Right lobe of liver (tissue), 6 donors: Measurements from ENCODE around the gene C17orf75. TPM values are rescaled to one million over a fixed set of nuclear protein-coding genes. Genes with fewer than 3 reads are reported as not detected.

Experiments used
- ATAC-seq, 4 donors: fragments of 200-7000 bp; cut with Tn5 transposase; one replicate each; pipeline ENCODE4 v1.9.1; 2020; ENCODE audit warnings: mild to moderate bottlenecking in 4 of 4, moderate library complexity in 4 of 4
- DNase-seq, 3 donors: peaks; one replicate each; pipeline ENCODE4 v3.0.0-alpha.2; 2020
- H3K27ac ChIP-seq, 3 donors: fragments of 200-600 bp; one replicate each; pipeline ENCODE4 v1.8.0; 2022
- H3K27me3 ChIP-seq, 2 donors: fragments of 200-600 bp; one replicate each; pipeline ENCODE4 v1.8.0; 2022
- H3K36me3 ChIP-seq, 4 donors: fragments of 200-600 bp; sonication (generic) in 1 of 4; one replicate each; pipeline versions ENCODE4 v1.5.1 to v1.8.0; 2017 to 2022; ENCODE audit warnings: control low read depth in 1 of 4
- H3K4me1 ChIP-seq, 4 donors: fragments of 200-600 bp; sonication (generic) in 1 of 4; one replicate each; pipeline versions ENCODE4 v1.5.1 to v1.8.0; 2017 to 2022; ENCODE audit warnings: control low read depth in 1 of 4
- H3K4me3 ChIP-seq, 3 donors: fragments of 200-600 bp; one replicate each; pipeline ENCODE4 v1.8.0; 2022
- H3K9me3 ChIP-seq, 4 donors: fragments of 200-600 bp; sonication (generic) in 1 of 4; one replicate each; pipeline versions ENCODE4 v1.5.1 to v1.8.0; 2017 to 2022; ENCODE audit warnings: control low read depth in 1 of 4
- CTCF ChIP-seq, 4 donors: fragments of 200-600 bp in 3 of 4; fragments of 450-650 bp in 1 of 4; IDR thresholded peaks; one replicate each; pipeline versions ENCODE4 v1.5.1 to v1.8.0; 2016 to 2022; ENCODE audit warnings: antibody characterized with exemption in 4 of 4, mild to moderate bottlenecking in 2 of 4
- POLR2A ChIP-seq: fragments of 450-650 bp; IDR thresholded peaks from one replicate; pipeline ENCODE4 v1.6.1; 2017; ENCODE audit warnings: antibody characterized with exemption, mild to moderate bottlenecking
- WGBS: methylation state at CpG from one replicate; pipeline ENCODE4 v1.1.6; 2018; ENCODE audit warnings: low coverage, low lambda C conversion rate; ENCODE audit not compliant: insufficient coverage; ENCODE audit errors: missing lambda C conversion rate; 5-methylcytosine and 5-hydroxymethylcytosine counted together
- intact Hi-C, 2 donors: fragments of 100-400 bp; cut with DNase I; formaldehyde crosslinking; loops; one replicate each; pipeline versions ENCODE4 v1.11.2 to v1.14.1; 2022
- total RNA-seq, 6 experiments: library from RNA; depleted of rRNA in 2 of 6; stranded (reverse); fragments of >200 nt in 2 of 6; fragmentation: NEBNext Ultra II Directional in 3 of 6; extraction: Animal tissue kit (Norgen Biotek cat#: 25700) in 3 of 6; gene quantifications; one replicate each; pipeline versions ENCODE4 v1.1.0 to v1.2.4, GENCODE V29; 2016 to 2023
- donor health status: DM: no; HTN: yes; CAD: no.
- donor health status: DM: no; HTN: no; CAD: no.
- donor health status: DM: no; HTN: no; CAD: no.
- donor health status: DM: no; HTN: yes; CAD: no.
- donor health status: DM: no; HTN: yes; CAD: no.

Gene C17orf75
- total RNA-seq, 6 experiments from 2014 or later, result 7.1 to 8.9 (median 7.3) TPM

DNA sequence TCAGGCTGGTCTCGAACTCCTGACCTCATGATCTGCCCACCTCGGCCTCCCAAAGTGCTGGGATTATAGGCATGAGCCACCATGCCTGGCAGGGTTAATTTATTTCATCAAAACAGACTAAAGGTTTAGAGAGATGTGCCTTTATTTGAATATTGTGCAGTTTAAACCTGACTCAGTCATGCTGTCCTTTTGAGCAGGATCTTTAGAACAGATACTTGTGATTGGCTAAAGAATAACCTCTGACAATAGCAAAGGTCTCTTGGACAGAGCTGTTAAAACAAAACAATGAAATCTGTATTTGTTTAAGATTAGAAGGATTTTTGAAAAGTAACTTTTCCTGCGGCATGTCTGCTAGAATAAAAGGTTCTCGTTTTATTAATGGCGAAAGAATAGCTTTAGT, 44.0 kb upstream of the C17orf75 start:
- H3K4me1 ChIP-seq, result peaks cover 0 to 38% (median 5%) of the 10 kb centered on the region in 4 donors
- H3K27me3 ChIP-seq, result no peaks in the 10 kb centered on the region
- no peaks in the 10 kb centered on the region for H3K9me3 ChIP-seq
- peaks cover 0 to 5% (median 0%) of the 10 kb centered on the region in 4 donors for H3K36me3 ChIP-seq
- intact Hi-C loops, result no loop called here
- WGBS, result 27% methylated on average over 4 of the region's 5 CpGs
- TF ChIP-seq CTCF (IDR thresholded peaks at IDR 0.05), result no peak
- peak overlapping the region in 1 of 3 donors; percentile 51 for H3K27ac ChIP-seq
- no peak overlapping the region for H3K4me3 ChIP-seq
- DNase-seq (no peak), ATAC-seq (peak; percentile 45 to 76 (median 52))

GRCh38 chr17:32385121-32385520, 43.1 kb upstream of the C17orf75 start:
- no peak for TF ChIP-seq POLR2A
- no peak for TF ChIP-seq CTCF (IDR thresholded peaks at IDR 0.05)
- intact Hi-C loops, result no loop called here

DNA sequence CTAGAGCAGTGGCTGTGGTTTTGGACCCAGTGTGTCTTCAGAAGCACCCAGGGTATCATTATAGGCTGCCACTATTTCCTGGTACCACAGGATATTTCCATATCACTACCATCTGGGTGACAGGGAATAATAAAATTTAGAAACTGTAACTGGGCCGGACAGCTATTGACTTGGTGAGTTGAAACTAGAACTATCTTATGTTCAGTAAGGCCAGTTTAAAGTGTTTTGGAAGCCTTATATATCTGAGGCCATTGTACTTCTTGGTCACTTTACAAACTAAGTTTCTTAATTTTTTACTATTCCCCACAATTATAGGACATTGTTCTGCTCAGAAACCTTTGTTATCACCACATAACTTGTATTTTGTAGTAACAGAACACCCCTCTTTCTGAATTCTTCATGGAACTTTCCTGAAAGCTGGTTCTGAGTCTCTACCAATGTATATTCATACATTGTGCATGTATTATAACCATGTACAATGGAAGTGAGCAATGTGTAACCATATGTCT, 42.0 kb upstream of the C17orf75 start:
- ATAC-seq, result no peak
- H3K27ac ChIP-seq, result no peak overlapping the region
- H3K4me1 ChIP-seq, result peaks cover 0 to 33% (median 5%) of the 10 kb centered on the region in 4 donors
- intact Hi-C loops, result no loop called here
- 80% methylated on average over 1 of the region's 1 CpG for WGBS
- H3K9me3 ChIP-seq, result no peaks in the 10 kb centered on the region
- H3K4me3 ChIP-seq, result no peak overlapping the region
- no peak for TF ChIP-seq POLR2A
- no peak for TF ChIP-seq CTCF (IDR thresholded peaks at IDR 0.05)
- peaks cover 0 to 15% (median 10%) of the 10 kb centered on the region in 4 donors for H3K36me3 ChIP-seq
- no peaks in the 10 kb centered on the region for H3K27me3 ChIP-seq
- no peak for DNase-seq

More at GRCh38 chr17:32385121-32385520, 43.1 kb upstream of the C17orf75 start:
- ATAC-seq, result peak; percentile 18 to 62 (median 35)
- no peak for DNase-seq
- H3K27ac ChIP-seq, result peak overlapping the region in 1 of 3 donors; percentile 51
- H3K36me3 ChIP-seq, result peaks cover 0 to 6% (median 2%) of the 10 kb centered on the region in 4 donors
- 47% methylated on average over 7 of the region's 7 CpGs for WGBS
- no peaks in the 10 kb centered on the region for H3K27me3 ChIP-seq
- peaks cover 0 to 38% (median 5%) of the 10 kb centered on the region in 4 donors for H3K4me1 ChIP-seq
- H3K4me3 ChIP-seq, result no peak overlapping the region
- H3K9me3 ChIP-seq, result no peaks in the 10 kb centered on the region

- TF ChIP-seq CTCF (IDR thresholded peaks at IDR 0.05) (no peak), POLR2A (no peak)
- Histone ChIP-seq H3K4me3 (no peak overlapping the region), H3K9me3 (no peaks in the 10 kb centered on the region), H3K27me3 (no peaks in the 10 kb centered on the region), H3K36me3 (peaks cover 0 to 28% (median 17%) of the 10 kb centered on the region in 4 donors), H3K4me1 (peaks cover 0 to 31% (median 5%) of the 10 kb centered on the region in 4 donors), H3K27ac (no peak overlapping the region)
- ATAC-seq (no peak), DNase-seq (no peak)
- intact Hi-C loops, result no loop called here
- WGBS, result 92% methylated on average over 5 of the region's 5 CpGs
Observed at GRCh38 chr17:32382526-32383223, 40.7 kb upstream of the C17orf75 start.
